Measurements from ENCODE around the gene MGLL.

DNA sequence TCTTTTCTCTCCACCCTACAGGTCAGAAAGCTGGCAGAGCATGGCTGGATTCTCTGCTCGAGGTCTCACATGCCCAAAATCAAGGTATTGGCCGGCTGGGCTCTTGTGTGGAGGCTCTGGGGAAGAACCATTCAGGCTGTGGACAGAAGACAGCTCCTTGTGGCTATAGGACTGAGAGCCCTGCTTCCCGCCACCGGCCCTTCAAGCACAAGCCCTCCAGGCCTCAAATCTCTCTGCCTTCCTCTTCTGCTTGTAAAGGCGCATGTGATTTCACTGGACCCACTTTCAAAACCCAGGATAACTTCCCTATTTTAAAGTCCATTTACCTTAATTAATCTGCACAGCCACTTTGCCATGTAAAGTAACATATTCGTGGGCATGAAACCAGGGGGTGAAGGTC lies 36.2 kb upstream of the MGLL start:
- TF ChIP-seq, protein P1, sequence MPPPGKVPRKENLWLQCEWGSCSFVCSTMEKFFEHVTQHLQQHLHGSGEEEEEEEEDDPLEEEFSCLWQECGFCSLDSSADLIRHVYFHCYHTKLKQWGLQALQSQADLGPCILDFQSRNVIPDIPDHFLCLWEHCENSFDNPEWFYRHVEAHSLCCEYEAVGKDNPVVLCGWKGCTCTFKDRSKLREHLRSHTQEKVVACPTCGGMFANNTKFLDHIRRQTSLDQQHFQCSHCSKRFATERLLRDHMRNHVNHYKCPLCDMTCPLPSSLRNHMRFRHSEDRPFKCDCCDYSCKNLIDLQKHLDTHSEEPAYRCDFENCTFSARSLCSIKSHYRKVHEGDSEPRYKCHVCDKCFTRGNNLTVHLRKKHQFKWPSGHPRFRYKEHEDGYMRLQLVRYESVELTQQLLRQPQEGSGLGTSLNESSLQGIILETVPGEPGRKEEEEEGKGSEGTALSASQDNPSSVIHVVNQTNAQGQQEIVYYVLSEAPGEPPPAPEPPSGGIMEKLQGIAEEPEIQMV (tag; conservative IDR thresholded peaks at IDR 0.05; ENCODE audit: low read depth): no peak
- TF ChIP-seq RFX5 (IDR thresholded peaks at IDR 0.05; ENCODE audit: low read depth, low read length) (no peak), FOXM1 (IDR thresholded peaks at IDR 0.05; ENCODE audit: low read depth) (no peak), FOXM1 (CRISPR knock-in tag; IDR thresholded peaks at IDR 0.05; ENCODE audit: low read depth) (no peak), MYBL2 (IDR thresholded peaks at IDR 0.05; ENCODE audit: low read depth) (no peak), MYBL2 (CRISPR knock-in tag; IDR thresholded peaks at IDR 0.05; ENCODE audit: borderline replicate concordance) (no peak), ZKSCAN8 (CRISPR knock-in tag; IDR thresholded peaks at IDR 0.05) (no peak), EZH2 (IDR thresholded peaks at IDR 0.05; ENCODE audit: borderline replicate concordance, low read depth, low read length) (no peak), WHSC1 (IDR thresholded peaks at IDR 0.05; ENCODE audit: low read length) (no peak), TAF15 (IDR thresholded peaks at IDR 0.05; ENCODE audit: low read depth, low read length) (no peak)
- TF ChIP-seq, protein P2, sequence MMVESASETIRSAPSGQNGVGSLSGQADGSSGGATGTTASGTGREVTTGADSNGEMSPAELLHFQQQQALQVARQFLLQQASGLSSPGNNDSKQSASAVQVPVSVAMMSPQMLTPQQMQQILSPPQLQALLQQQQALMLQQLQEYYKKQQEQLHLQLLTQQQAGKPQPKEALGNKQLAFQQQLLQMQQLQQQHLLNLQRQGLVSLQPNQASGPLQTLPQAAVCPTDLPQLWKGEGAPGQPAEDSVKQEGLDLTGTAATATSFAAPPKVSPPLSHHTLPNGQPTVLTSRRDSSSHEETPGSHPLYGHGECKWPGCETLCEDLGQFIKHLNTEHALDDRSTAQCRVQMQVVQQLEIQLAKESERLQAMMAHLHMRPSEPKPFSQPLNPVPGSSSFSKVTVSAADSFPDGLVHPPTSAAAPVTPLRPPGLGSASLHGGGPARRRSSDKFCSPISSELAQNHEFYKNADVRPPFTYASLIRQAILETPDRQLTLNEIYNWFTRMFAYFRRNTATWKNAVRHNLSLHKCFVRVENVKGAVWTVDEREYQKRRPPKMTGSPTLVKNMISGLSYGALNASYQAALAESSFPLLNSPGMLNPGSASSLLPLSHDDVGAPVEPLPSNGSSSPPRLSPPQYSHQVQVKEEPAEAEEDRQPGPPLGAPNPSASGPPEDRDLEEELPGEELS (CRISPR knock-in tag; IDR thresholded peaks at IDR 0.05; ENCODE audit: borderline replicate concordance): no peak
